Endothelial cell of umbilical vein (primary cell): ENCODE results near the gene CCNE1. TPM values are rescaled to one million over a fixed set of nuclear protein-coding genes. Genes with fewer than 3 reads are reported as not detected.

ENCODE experiments used
- BruUV-seq: library from RNA; stranded (reverse); fragments of 400-500 nt; replicated peaks from 2 replicates; lab custom pipeline; 2021; lab: Mats Ljungman, UMichigan
- CTCF ChIA-PET: fragments of 300-600, 350-600 bp; sonication (Branson Sonifier 250); formaldehyde crosslinking; loops from one replicate; lab custom pipeline; 2021; ENCODE audit warnings: antibody characterized with exemption, inconsistent platforms; lab: Charles Lee
- POLR2A ChIA-PET: fragments of 300-600, 350-600 bp; sonication (Branson Sonifier 250); formaldehyde crosslinking; loops from one replicate; lab custom pipeline; 2021; ENCODE audit warnings: antibody characterized with exemption, inconsistent platforms; lab: Charles Lee
- DNase-seq: peaks from one replicate; pipeline ENCODE4 v3.0.0-alpha.2; 2011; ENCODE audit warnings: low read depth, low spot score
- FAIRE-seq: peaks from 2 replicates; lab custom pipeline; 2011; peaks lifted over from hg19 to GRCh38; lab: Jason Lieb, UNC
- H2AFZ ChIP-seq: 2 replicates; pipeline ENCODE4 v1.6.0; 2012; ENCODE audit warnings: low read depth, low read length, control low read depth, inconsistent platforms
- H3K27ac ChIP-seq: 2 replicates; pipeline ENCODE4 v1.5.1; 2011; ENCODE audit warnings: low read depth, mild to moderate bottlenecking, control low read depth, low read length, moderate library complexity; ENCODE audit not compliant: insufficient read depth
- H3K27me3 ChIP-seq, 2 experiments: 2 replicates each; pipeline versions ENCODE4 v1.6.0 to v1.6.1; 2011; ENCODE audit warnings: low read length in 2 of 2, mixed read lengths in 1 of 2; ENCODE audit not compliant: control insufficient read depth in 2 of 2, insufficient read depth in 2 of 2
- H3K36me3 ChIP-seq, 2 experiments: 2 replicates in 1 of 2; 3 replicates in 1 of 2; pipeline ENCODE4 v1.5.1; 2011; ENCODE audit warnings: low read length in 2 of 2, mild to moderate bottlenecking in 1 of 2, moderate library complexity in 1 of 2; ENCODE audit not compliant: control insufficient read depth in 2 of 2, insufficient read depth in 2 of 2; ENCODE audit errors: extremely low read depth in 1 of 2
- H3K4me1 ChIP-seq: 3 replicates; pipeline ENCODE4 v1.5.1; 2011; ENCODE audit warnings: mild to moderate bottlenecking, low read length; ENCODE audit not compliant: control insufficient read depth, insufficient read depth; ENCODE audit errors: extremely low read depth
- H3K4me2 ChIP-seq: 2 replicates; pipeline ENCODE4 v1.6.1; 2011; ENCODE audit warnings: low read length, control low read depth, mixed read lengths; ENCODE audit not compliant: insufficient read depth
- H3K4me3 ChIP-seq, 3 experiments: fragments of 200-600 bp in 1 of 3; sonication (generic), shearing (Covaris generic) in 1 of 3; replicated peaks in 1 of 3; 2 replicates each; pipeline ENCODE4 v1.5.1; 2011 to 2016; ENCODE audit warnings: control low read depth in 3 of 3, low read length in 3 of 3, mild to moderate bottlenecking in 2 of 3, inconsistent platforms in 1 of 3, low read depth in 1 of 3, moderate library complexity in 1 of 3; ENCODE audit not compliant: insufficient read depth in 1 of 3
- H3K79me2 ChIP-seq: 2 replicates; pipeline ENCODE4 v1.6.0; 2012; ENCODE audit warnings: low read length, inconsistent platforms; ENCODE audit not compliant: control insufficient read depth, insufficient read depth
- H3K9ac ChIP-seq: replicated peaks from 2 replicates; pipeline ENCODE3; 2011; ENCODE audit warnings: low read length, control low read depth; ENCODE audit not compliant: insufficient read depth; ENCODE audit errors: extremely low read depth
- H3K9me1 ChIP-seq: replicated peaks from 3 replicates; pipeline ENCODE4 v1.6.0; 2011; ENCODE audit warnings: mild to moderate bottlenecking, low read length; ENCODE audit not compliant: control insufficient read depth, insufficient read depth; ENCODE audit errors: extremely low read depth
- H3K9me3 ChIP-seq: replicated peaks from 2 replicates; pipeline ENCODE4 v1.5.1; 2012; ENCODE audit warnings: low read length, inconsistent platforms; ENCODE audit not compliant: control insufficient read depth, insufficient read depth
- H4K20me1 ChIP-seq: replicated peaks from 2 replicates; pipeline ENCODE3; 2011; ENCODE audit warnings: mild to moderate bottlenecking, low read length; ENCODE audit not compliant: control insufficient read depth, insufficient read depth; ENCODE audit errors: extremely low read depth
- CTCF ChIP-seq, 2 donors: IDR thresholded peaks; 1 replicate in 1 of 2; 2 replicates in 1 of 2; pipeline ENCODE4 v1.5.1; 2011; ENCODE audit warnings: low read length in 2 of 2, mild to moderate bottlenecking in 2 of 2, moderate library complexity in 2 of 2, control low read depth in 1 of 2, inconsistent platforms in 1 of 2, low read depth in 1 of 2; ENCODE audit not compliant: insufficient read depth in 1 of 2; ENCODE audit errors: extremely low read depth in 1 of 2
- EZH2 ChIP-seq: IDR thresholded peaks from 2 replicates; pipeline ENCODE4 v1.6.1; 2012; ENCODE audit warnings: borderline replicate concordance, low read depth, mild to moderate bottlenecking, moderate library complexity, low read length, inconsistent platforms; ENCODE audit not compliant: severe bottlenecking
- FOS ChIP-seq: IDR thresholded peaks from 2 replicates; pipeline ENCODE4 v1.6.1; 2011; ENCODE audit warnings: mild to moderate bottlenecking, low read length, moderate library complexity, borderline replicate concordance; ENCODE audit not compliant: insufficient read depth
- GATA2 ChIP-seq: IDR thresholded peaks from 2 replicates; pipeline ENCODE4 v1.7.0; 2011; ENCODE audit warnings: low read depth, mild to moderate bottlenecking, moderate library complexity, mixed read lengths, low read length; ENCODE audit not compliant: insufficient read length, insufficient read depth
- MAX ChIP-seq: IDR thresholded peaks from 2 replicates; pipeline ENCODE4 v1.6.1; 2011; ENCODE audit not compliant: insufficient read depth, insufficient read length
- MYC ChIP-seq: IDR thresholded peaks from one replicate; pipeline ENCODE4 v1.6.1; 2011; ENCODE audit warnings: mild to moderate bottlenecking, low read depth, low read length
- POLR2A ChIP-seq: IDR thresholded peaks from 2 replicates; pipeline ENCODE4 v1.6.1; 2012; ENCODE audit warnings: low read depth, mild to moderate bottlenecking, control low read depth, low read length
- POLR2AphosphoS5 ChIP-seq: IDR thresholded peaks from 2 replicates; pipeline ENCODE4 v1.6.1; 2012; ENCODE audit warnings: low read depth, mild to moderate bottlenecking, control low read depth, low read length, moderate library complexity; ENCODE audit not compliant: insufficient read depth
- dilution Hi-C: fragments of 300-500 bp; cut with MboI; formaldehyde crosslinking; loops from one replicate; pipeline ENCODE4 v1.15.0; 2019; ENCODE audit warnings: low sequenced_read_pairs; ENCODE audit not compliant: extremely low pct_ligation_motif_present
- intact Hi-C: fragments of 100-400 bp; cut with micrococcal nuclease; formaldehyde crosslinking; loops from one replicate; pipeline ENCODE4 v1.10.0; 2022
- polyA plus RNA-seq, 4 experiments: library from polyadenylated mRNA; depleted of rRNA in 3 of 4; stranded (reverse) in 3 of 4; unstranded in 1 of 4; fragments of >200 nt; gene quantifications; 2 replicates each; pipeline versions ENCODE4 v1.2.1 to v1.2.3, GENCODE V29; 2011 to 2012; ENCODE audit warnings: missing spikeins in 1 of 4
- total RNA-seq: library from RNA; stranded (reverse); gene quantifications from 2 replicates; pipeline ENCODE4 v1.2.3, GENCODE V29; 2021

Gene CCNE1
- total and polyA plus RNA-seq, 2 donors (not counting 3 experiments of a cell fraction or from before 2014, with no cell fraction given) = 8.3 to 10.1 TPM

- no peak overlapping the region for H3K9ac ChIP-seq
- H3K27me3 ChIP-seq = no peaks in the 10 kb centered on the region
- no peaks in the 10 kb centered on the region for H3K4me1 ChIP-seq
- FAIRE-seq (no peak), DNase-seq (no peak)
- H3K9me1 ChIP-seq = no peaks in the 10 kb centered on the region
- H3K79me2 ChIP-seq = no peaks in the 10 kb centered on the region
- BruUV-seq = no TSS peak
- TF ChIP-seq POLR2AphosphoS5 (no peak), EZH2 (no peak), FOS (no peak), CTCF (IDR thresholded peaks at IDR 0.05; ENCODE audit: extremely low read depth in 1 of 2, insufficient read depth in 1 of 2, low read depth in 1 of 2, low read length in 2 of 2) (no peak), POLR2A (no peak), GATA2 (no peak), MYC (no peak), MAX (no peak)
- no peaks in the 10 kb centered on the region for H4K20me1 ChIP-seq
- CTCF ChIA-PET = no interaction called here
- intact Hi-C loops (no loop called here), dilution Hi-C loops (no loop called here)
- H3K36me3 ChIP-seq = no peaks in the 10 kb centered on the region
- H3K27ac ChIP-seq = no peak overlapping the region
- no peak overlapping the region for H2AFZ ChIP-seq
- POLR2A ChIA-PET = no interaction called here
- H3K9me3 ChIP-seq = no peaks in the 10 kb centered on the region
- no peak overlapping the region for H3K4me2 ChIP-seq
- H3K4me3 ChIP-seq = no peak overlapping the region
Observed at GRCh38 chr19:29783627-29784190, 28.1 kb upstream of the CCNE1 start.
